Nephron (organoid): Measurements from ENCODE around the gene CCDC97.

Experiments
- H3K27ac Mint-ChIP-seq, 3 experiments: 2 replicates each; pipeline ENCODE4 v1.8.0; 2020; ENCODE audit warnings: mixed read lengths in 3 of 3, mild to moderate bottlenecking in 2 of 3, moderate library complexity in 1 of 3
- H3K27me3 Mint-ChIP-seq: 2 replicates; pipeline ENCODE4 v1.8.0; 2021; ENCODE audit warnings: low read depth, mild to moderate bottlenecking, moderate library complexity, mixed read lengths
- H3K36me3 Mint-ChIP-seq: 2 replicates; pipeline ENCODE4 v1.8.0; 2020; ENCODE audit warnings: low read depth, mixed read lengths
- H3K4me1 Mint-ChIP-seq: 2 replicates; pipeline ENCODE4 v1.8.0; 2020; ENCODE audit warnings: mixed read lengths
- H3K4me3 Mint-ChIP-seq, 3 experiments: 2 replicates each; pipeline ENCODE4 v1.8.0; 2020; ENCODE audit warnings: mild to moderate bottlenecking in 3 of 3, mixed read lengths in 3 of 3, moderate library complexity in 2 of 3
- H3K9me3 Mint-ChIP-seq: 2 replicates; pipeline ENCODE4 v1.8.0; 2020; ENCODE audit warnings: mixed read lengths
- TF ChIP-seq, protein P1 (sequence below), 3 experiments: fragments of 200-600 bp; sonication (generic); IDR thresholded peaks; one replicate each; pipeline ENCODE4 v1.5.0; 2021; ENCODE audit warnings: antibody characterized with exemption in 3 of 3; ENCODE audit not compliant: unreplicated experiment in 3 of 3

Gene CCDC97

DNA sequence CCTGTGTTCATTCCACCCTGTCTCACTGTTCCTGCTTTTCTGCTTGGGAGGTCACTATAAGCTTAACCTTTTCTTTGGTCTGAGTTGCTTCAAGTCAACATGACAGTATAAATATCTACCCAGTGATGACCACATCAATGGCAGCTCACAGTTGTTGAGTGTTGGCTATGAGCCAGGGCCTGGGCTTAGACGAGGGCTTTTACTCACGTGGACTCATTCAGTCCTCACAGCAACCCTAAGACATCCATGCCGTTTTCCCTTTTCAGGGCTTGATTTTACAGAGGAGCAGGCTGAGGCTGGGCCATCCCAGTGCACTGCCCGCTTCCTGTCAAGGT lies 10.2 kb upstream of the CCDC97 start:
- TF ChIP-seq, protein P1, sequence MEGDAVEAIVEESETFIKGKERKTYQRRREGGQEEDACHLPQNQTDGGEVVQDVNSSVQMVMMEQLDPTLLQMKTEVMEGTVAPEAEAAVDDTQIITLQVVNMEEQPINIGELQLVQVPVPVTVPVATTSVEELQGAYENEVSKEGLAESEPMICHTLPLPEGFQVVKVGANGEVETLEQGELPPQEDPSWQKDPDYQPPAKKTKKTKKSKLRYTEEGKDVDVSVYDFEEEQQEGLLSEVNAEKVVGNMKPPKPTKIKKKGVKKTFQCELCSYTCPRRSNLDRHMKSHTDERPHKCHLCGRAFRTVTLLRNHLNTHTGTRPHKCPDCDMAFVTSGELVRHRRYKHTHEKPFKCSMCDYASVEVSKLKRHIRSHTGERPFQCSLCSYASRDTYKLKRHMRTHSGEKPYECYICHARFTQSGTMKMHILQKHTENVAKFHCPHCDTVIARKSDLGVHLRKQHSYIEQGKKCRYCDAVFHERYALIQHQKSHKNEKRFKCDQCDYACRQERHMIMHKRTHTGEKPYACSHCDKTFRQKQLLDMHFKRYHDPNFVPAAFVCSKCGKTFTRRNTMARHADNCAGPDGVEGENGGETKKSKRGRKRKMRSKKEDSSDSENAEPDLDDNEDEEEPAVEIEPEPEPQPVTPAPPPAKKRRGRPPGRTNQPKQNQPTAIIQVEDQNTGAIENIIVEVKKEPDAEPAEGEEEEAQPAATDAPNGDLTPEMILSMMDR (IDR thresholded peaks at IDR 0.05; ENCODE audit: unreplicated experiment in 3 of 3): no peak
- Mint-ChIP-seq H3K36me3 (peaks cover 90% of the 10 kb centered on the region), H3K4me3 (peak overlapping the region in 1 of 3 experiments; percentile 48), H3K9me3 (no peaks in the 10 kb centered on the region), H3K4me1 (peaks cover 42% of the 10 kb centered on the region), H3K27ac (peak overlapping the region; percentile 76 to 87 (median 76)), H3K27me3 (no peaks in the 10 kb centered on the region)

DNA sequence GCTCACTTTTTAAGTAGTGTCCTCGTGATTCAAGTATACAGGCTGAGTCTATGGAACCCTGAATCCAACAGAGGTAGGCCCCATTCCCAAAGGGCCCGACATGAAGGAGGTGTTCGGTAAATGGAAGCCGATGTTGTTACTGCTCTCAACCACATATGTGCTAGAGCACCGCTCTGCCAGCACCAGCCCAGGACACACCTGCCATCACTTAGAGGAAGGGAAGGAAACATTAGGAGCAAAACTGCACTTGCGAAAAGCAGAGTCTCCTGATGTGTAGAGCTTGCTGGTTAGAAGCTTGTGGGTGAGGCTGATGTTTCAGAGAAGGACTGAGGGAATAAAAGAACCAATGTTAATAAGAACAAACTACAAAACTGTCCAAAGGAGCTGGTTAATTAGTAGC lies 9.4 kb upstream of the CCDC97 start:
- H3K4me1 Mint-ChIP-seq: peaks cover 42% of the 10 kb centered on the region
- peak overlapping the region in 1 of 3 experiments; percentile 40 for H3K27ac Mint-ChIP-seq
- no peak overlapping the region for H3K4me3 Mint-ChIP-seq
- H3K27me3 Mint-ChIP-seq: no peaks in the 10 kb centered on the region
- peaks cover 90% of the 10 kb centered on the region for H3K36me3 Mint-ChIP-seq
- no peaks in the 10 kb centered on the region for H3K9me3 Mint-ChIP-seq
- TF ChIP-seq, protein P1 (IDR thresholded peaks at IDR 0.05; ENCODE audit: unreplicated experiment in 3 of 3): no peak

DNA sequence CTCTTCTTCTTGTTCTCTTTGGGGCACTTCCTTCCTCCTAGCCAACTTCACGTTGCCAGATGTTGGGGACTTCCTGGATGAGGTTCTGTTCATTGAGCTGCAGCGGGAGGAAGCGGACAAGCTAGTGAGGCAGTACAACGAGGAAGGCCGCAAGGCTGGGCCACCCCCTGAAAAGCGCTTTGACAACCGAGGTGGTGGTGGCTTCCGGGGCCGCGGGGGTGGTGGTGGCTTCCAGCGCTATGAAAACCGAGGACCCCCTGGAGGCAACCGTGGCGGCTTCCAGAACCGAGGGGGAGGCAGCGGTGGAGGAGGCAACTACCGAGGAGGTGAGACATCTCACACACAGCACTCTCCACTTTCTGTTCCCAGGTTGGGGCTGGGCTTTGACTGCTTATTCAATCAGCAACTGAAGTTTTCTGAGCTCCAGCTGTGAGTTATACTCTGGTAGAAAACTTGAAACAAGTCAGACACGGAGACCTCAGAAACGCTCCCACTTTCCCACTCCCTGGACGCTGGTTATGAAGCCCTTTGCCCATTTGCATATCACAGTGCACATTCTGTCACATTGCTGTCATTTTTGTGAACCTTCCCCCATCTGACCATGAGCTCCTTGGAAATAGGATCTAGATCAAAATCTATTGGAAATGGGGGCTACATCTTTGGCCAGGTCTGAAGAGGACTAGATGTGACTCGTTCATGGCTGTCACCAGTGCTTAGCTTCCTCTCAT lies 7.2 kb upstream of the CCDC97 start:
- Mint-ChIP-seq H3K9me3 (no peaks in the 10 kb centered on the region), H3K4me3 (no peak overlapping the region), H3K27me3 (no peaks in the 10 kb centered on the region), H3K4me1 (peaks cover 36% of the 10 kb centered on the region), H3K36me3 (peaks cover 82% of the 10 kb centered on the region), H3K27ac (peak overlapping the region in 1 of 3 experiments; percentile 3)
- TF ChIP-seq, protein P1 (IDR thresholded peaks at IDR 0.05; ENCODE audit: unreplicated experiment in 3 of 3): no peak

DNA sequence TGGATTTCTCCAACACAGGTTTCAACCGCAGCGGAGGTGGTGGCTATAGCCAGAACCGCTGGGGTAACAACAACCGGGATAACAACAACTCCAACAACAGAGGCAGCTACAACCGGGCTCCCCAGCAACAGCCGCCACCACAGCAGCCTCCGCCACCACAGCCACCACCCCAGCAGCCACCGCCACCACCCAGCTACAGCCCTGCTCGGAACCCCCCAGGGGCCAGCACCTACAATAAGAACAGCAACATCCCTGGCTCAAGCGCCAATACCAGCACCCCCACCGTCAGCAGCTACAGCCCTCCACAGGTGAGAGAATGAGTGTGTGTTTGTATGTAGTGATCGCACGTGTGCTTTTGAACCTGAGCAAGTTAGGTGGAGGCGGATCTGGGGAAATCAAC lies 6.0 kb upstream of the CCDC97 start:
- TF ChIP-seq, protein P1 (IDR thresholded peaks at IDR 0.05; ENCODE audit: unreplicated experiment in 3 of 3): no peak
- no peak overlapping the region for H3K27ac Mint-ChIP-seq
- H3K9me3 Mint-ChIP-seq: no peaks in the 10 kb centered on the region
- H3K27me3 Mint-ChIP-seq: no peaks in the 10 kb centered on the region
- H3K4me3 Mint-ChIP-seq: no peak overlapping the region
- H3K36me3 Mint-ChIP-seq: peaks cover 74% of the 10 kb centered on the region
- peaks cover 33% of the 10 kb centered on the region for H3K4me1 Mint-ChIP-seq

DNA sequence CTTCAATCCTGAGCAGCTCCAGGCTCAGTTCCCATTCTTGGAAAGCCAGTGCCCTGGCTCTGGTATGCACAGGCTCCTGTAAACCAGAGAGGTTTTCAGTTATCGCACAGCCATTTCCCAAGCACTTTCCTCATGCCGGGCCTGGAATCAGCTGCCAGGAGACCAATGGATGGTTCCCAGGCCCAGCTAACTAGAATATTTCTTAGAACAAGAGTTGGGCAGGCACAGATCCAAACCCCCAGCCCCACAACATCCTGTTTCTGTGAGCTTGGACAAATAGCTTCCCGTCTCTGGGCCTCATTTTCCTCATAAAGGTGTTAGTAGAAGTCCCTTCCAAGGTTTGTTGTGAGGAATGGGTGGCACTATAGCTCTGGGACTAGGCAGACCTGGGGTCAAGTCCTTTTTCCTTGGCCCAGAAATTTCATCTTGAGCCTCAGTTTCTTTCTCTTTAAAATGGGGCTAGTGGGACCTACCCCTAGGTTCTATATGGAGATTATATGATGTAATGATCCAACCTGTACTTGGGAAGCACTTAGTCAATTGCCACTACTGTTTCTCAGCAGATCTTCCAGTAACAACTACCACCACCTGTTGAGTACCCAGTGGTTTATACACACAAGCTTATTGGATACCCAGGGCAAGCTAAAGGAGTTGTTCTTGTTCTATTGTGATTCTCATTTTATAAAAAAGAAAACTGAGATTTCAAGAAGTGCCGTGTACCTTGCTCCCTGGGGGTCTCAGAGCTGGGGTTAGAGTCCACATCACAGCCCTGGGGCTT lies 5.1 kb upstream of the CCDC97 start:
- Mint-ChIP-seq H3K4me3 (no peak overlapping the region), H3K27me3 (no peaks in the 10 kb centered on the region), H3K27ac (no peak overlapping the region), H3K4me1 (peaks cover 29% of the 10 kb centered on the region), H3K9me3 (no peaks in the 10 kb centered on the region), H3K36me3 (peaks cover 65% of the 10 kb centered on the region)
- TF ChIP-seq, protein P1 (IDR thresholded peaks at IDR 0.05; ENCODE audit: unreplicated experiment in 3 of 3): no peak
